Superior temporal gyrus (tissue), 1 donor: Measurements from ENCODE around the gene MTARC2.
"Not testable (repeated sequence)": the region's sequence is repeated elsewhere in the genome, so short reads cannot be mapped to it uniquely, and the experiment has no call there.

ENCODE experiments used
- DNase-seq: peaks from one replicate; pipeline ENCODE4 v3.0.0-alpha.2; 2016; ENCODE audit errors: extremely low spot score

Gene MTARC2

DNA sequence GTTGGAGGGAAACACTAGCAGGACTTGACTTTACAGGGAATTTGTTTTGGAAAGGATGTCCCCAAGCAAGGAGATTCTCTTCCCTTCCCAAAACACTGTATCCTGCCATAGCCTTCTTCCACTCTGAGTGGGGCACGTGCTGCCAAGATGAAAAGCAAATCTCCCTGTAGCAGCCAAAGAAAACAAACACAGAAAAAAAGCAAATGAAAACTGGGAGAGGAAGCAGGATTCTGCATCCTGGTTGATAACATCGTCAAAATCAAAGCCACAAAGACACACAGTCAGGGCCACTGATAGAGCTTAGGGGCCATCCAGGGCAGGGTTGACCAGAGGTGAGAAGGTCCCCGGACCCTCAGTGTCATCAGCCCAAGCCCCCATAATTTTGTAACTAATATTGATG, 16.0 kb upstream of the MTARC2 start:
- no peak for DNase-seq

DNA sequence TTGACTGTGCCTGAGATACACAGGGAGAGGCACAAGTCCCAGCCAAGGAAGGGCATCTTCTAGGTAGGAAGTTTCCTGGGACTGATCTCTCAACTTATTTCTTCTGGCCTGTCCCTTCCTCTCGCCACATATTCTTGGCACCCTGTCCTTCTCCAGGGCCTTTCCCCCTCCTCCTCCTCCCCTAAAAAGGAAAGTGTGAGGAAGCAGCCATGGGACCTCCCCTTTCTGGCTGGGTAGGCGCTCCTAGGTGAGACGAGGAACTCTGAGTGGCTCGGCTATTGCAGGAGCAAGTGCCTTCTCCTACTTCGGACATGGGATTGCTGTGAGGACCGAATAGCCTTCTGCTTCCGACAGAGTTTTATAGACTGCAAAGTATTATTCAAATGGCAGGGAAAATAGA, 15.5 kb upstream of the MTARC2 start:
- no peak for DNase-seq

DNA sequence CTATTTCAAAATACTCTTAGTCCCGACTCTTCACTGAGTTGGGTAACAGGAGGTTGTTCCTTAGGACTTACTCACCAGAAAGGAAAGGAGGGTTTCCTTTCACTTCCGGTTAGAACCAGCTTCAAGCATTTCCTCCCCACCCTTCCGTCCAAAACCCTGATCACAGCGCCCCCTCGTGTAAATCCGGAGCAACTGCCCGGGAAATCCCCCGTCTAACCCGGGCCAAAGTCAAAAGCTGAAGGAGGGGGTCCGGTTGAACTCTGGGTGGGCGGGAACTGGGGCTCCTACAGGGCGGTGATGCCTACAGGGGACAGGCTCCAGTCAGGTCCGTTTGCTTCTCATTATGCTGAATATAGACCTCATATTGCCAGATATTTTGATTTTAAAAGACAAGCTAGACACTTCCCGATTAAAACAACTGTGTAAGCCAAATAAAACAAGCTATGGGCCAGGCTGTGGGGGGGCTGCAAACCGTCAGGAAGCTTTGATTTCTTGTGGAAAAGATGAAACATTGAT, 15.0 kb upstream of the MTARC2 start:
- peak; percentile 71 for DNase-seq

DNA sequence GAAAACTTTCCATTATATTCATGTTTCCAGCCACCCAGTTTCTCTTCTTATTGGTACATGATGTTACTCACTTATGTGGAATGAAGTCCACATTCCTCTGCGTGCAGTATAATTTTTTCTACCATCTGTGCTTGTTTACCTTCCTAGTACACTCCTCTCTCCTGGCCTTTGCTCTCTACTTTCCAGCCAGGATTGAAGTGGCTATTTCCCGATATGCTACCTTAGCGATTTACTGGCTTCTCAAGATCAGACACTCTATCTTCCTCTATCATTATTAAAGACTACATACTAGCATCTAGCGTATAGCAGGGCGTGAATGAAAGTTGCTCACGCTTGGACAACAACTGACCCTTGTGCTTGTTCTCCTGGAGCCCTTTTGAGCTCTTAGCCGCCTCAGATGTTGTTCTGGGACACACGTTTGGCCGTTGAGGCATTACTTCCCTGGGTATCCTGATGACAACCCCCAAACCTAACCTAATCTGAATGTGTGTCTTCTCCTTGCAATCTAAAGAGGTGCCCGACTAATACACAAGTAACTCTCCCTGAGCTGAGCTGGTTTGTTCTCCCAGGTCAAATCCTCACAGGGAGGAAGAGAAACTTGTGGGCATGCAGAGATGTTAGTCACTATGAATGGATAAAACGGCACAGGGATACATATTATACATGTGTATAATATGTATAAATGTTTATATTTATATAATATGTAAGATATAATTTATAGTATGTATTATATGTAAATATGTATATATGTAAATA, 13.4 kb upstream of the MTARC2 start:
- no peak for DNase-seq

DNA sequence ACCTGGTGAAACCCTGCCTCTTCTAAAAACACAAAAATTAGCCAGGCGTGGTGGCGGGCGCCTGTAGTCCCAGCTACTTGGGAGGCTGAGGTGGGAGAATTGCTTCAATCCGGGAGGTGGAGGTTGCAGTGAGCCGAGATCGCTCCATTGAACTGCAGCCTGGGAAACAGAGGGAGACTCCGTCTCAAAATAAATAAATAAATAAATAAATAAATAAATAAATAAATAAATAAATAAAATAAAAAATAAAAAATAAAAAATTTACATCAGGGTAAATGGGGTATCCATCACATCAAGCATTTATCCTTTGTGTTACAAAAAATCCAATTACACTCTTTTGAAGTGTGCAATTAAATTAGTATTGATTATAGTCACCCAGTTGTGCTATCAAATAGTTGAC, 11.8 kb upstream of the MTARC2 start:
- DNase-seq, result not testable (repeated sequence)

DNA sequence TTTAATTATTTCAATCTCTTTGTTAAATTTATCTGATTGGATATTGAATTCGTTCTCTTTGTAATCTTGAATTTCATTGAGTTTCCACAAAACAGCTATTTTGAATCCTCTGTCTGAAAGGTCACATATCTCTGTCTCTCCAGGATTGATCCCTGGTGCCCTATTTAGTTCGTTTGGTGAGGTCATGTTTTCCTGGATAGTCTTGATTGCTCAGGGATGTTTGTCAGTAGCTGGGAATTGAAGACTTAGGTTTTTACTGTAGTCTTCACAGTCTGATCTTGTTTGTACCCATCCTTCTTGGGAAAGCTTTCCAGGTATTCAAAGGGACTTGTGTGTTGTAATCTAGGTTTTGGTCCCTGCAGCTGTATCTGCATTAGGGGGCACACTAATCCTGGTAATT, 6.8 kb upstream of the MTARC2 start:
- DNase-seq, result no peak

DNA sequence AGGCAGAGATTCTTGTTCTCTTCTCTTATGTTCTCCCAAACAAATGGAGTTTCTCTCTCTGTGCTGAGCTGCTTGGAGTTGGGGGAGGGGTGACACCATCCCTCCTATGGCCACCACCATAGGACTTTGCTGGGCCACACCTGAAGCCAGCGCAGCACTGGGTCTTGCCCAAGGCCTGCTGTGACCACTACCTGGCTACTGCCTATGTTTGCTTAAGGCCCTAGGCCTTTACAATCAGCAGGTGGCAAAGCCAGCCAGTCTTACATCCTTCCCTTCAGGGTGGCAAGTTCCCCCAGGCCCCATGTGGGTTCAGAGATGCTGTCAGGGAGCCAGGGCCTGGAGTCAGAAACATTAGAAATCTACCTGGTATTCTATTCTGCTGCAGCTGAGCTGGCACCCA, 6.3 kb upstream of the MTARC2 start:
- no peak for DNase-seq

DNA sequence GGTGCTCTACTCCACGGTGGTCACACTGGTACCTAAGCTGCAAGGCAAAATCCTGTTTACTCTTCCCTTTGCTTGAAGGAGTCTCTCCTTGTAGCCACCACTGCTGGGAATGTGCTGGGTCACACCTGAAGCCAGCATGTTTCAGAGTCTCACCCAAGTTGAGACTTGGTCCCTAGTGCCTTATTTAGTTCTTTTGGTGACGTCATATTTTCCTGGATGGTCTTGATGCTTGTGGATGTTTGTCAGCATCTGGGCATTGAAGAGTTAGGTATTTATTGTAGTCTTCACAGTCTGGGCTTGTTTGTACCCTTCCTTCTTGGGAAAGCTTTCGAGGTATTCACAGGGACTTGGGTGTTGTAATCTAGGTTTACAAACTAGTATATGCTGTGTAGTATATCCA, 5.6 kb upstream of the MTARC2 start:
- DNase-seq, result no peak

DNA sequence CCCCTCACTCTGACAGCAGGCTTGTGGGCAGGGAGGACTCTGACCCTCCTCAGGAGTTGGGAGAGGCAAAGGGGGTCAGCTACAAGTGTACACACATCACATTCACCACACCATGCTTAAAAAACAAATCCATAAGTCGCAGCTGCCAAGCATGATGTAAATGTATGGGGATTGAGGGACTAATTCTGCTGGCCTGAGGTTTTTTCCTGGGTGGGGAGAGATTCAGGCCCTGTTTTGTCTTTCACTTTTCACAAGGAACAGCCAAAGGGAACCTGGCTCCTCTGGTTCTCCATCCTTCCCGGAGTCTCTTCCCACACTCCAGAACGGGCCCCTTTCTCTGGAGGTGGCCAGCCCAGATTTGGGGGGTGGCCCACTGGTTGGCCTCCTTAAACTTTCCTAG, 1.3 kb upstream of the MTARC2 start:
- no peak for DNase-seq

DNA sequence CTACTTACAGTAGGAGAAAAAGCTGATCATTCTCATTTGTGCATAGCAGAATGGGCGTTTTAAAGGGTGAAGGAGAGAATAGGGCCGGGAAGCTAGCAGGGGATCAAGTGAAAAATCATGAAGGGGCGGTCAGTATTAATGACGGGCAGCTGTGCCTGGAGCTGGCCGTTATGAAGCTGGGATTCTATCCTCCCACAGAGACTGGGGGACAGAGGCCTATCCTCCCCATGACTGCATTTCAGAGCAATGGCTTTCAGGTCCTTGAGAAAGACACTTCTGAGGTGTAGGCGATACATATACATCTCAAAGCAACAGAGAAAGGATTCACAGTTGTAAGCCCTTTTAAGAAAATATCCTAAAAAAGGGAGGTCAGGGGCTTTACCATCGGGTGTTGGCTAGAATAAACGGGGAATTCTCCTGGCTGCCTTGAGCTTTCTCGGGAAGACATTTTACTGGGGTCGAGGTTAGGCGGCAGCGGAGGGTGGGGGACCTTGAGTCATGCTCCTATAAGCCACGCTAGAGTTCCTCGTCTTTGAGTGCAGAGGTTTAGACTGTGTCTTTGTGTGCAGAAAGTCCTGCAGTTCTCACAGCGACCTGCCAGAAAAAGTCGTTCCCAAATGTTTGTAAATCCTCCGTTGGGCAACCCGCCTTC, 559 bp upstream of the MTARC2 start:
- DNase-seq, result peak; percentile 32

DNA sequence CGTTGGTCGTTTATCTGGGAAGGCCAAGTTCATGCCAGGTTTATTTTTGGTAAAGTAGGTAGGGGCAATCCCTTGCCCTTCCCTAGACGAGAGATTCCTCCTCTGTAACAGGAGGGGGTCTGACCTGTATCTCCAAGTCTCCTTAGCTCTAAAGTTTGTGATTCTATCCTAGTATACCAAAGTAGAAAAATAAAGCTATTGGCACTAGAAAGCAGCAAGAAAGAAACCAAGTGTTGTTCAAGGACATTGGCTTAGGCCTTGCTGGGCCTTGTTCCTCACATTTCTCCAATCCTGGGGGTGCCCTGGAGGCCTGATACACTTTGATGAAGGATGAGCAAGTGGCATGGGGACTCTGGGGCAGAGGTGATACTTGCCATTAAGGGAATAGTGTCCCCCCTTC, 814 bp downstream of the MTARC2 start:
- DNase-seq, result peak; percentile 17

DNA sequence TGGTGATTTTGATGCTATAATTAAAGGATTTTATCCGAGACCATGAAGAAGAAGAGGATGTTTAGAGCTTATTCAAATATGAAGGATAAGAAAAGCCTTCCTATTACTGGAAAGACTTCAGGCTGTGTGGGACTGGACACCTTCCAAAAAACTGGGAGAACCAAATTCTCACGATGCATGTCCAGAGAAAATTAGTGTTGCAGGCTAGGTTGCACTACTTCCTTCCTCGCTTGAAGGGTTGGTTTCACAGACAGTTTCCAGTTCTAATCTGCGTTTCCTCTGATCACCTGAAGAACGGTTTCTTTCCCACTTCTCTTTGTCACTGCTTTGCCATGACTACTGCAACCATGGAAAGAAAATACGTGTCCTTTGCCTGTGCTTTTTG, 2.0 kb downstream of the MTARC2 start:
- peak; percentile 35 for DNase-seq

DNA sequence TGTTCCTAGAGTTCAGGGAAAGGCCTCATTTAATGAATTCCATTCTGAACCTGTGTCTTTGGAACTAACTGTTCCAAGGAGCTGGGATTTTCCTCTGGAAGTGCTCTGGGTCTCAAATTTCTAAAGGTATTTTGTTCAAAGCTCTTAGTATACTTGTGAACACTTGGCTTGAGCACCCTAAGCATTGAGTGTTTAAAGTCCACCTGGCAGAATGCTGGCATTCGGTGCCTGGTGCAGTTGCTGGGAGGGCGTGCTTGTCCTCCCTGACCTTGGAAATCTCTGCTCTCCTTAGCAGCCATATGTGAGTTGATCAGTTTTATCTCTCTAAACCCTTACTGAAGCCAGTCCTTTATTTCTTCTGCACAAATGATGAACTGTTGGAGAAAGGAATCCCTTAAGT, 3.0 kb downstream of the MTARC2 start:
- no peak for DNase-seq

DNA sequence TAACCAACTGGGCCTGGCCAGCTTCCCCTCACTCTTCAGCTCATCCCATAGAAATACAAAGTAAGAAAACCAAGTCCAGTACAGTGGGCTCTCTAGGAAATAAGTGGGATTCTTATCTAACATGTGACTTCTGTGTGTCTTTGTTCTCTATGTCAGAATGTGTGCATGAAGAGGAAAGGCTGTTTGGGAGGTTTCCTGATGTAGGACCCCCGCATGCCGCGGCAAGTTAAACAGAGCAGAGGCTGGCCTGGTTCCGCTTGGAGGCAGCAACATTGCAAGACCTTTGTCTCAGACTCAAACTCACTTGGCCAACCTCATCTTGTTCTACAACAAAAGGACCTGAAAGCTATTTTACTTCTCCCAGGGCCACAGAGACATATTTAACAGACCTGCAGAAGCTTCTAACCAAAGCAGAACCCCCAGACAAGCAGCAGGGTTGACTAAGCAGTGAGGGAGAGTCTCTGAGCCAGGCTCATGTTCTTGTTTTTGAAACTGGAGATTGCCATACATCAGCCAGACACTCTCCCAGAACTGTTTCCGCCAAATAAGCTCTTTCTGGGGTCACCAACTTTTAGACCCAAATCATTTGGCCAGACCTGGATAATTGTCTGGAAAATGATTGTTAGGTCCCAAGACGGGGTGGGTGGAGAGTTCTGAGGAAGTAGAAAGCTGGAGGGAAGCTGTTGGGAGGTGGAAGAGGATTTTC, 6.2 kb downstream of the MTARC2 start:
- no peak for DNase-seq

DNA sequence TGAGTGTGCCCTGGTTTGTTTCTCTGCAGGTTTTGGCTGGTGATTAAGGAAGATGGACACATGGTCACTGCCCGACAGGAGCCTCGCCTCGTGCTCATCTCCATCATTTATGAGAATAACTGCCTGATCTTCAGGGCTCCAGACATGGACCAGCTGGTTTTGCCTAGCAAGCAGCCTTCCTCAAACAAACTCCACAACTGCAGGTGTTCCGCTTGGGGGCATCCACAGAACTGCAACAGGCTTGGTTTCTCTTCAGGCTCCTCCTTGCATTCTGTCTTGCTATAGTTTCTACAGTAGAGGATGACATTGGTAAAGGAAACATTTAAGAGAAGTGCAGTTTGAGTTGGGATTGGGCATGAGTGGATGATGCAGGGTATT, 6.8 kb downstream of the MTARC2 start:
- no peak for DNase-seq

DNA sequence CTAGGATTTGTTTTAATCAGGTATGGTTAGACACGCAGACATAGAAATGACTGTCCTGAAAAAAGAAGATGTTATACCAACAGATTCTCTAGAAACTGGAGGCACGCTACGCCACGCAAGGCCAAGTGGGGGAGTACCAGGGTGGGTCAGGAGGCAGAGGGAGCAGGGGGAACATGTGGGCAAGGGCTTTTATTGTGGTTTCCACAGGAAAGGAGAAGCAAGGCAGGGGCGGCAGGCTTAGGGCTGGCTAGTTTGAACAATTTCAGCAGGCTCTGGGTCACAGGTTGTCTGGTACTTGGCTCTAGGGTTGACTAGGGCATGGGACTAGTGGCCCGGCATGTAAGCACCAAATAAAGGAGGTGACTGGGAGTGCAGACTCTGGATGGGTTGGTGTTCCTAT, 7.2 kb downstream of the MTARC2 start:
- DNase-seq, result no peak

DNA sequence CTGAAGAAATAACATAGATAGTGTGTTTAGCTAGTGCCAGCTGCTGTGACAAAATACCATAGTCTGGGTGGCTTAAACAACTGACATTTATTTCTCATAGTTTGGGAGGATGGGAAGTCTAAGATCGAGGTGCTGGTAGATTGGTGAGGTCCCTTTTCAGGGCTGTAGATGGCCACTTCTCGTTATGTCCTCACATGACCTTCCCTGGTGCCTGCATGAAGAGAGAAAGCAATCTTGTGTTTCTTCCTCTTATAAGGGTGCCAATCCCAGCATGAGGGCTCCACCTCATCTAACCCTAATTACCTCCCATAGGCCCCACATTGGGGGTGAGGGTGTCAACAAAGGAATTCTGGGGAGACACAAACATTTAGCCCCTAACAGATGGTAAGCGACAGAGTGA, 9.3 kb downstream of the MTARC2 start:
- no peak for DNase-seq

DNA sequence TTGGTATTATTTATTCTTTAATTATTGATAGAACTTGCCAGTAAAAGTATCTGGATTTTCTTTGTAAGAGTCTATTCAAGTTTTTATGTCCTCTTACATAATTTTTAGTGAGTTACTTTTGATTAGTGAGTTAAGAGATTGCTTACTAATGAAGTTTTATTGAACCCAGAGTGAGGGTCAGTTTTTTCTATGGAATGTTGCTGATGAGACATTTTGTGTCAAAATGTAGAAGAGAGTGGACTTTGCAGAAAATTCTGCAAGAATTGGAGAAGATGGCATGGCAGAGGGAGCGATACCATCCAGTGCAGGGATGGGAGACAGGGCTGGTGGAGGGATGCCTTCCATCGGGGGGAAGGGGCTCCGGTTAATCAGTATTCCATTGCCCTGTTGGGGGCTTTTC, 11.0 kb downstream of the MTARC2 start:
- no peak for DNase-seq

DNA sequence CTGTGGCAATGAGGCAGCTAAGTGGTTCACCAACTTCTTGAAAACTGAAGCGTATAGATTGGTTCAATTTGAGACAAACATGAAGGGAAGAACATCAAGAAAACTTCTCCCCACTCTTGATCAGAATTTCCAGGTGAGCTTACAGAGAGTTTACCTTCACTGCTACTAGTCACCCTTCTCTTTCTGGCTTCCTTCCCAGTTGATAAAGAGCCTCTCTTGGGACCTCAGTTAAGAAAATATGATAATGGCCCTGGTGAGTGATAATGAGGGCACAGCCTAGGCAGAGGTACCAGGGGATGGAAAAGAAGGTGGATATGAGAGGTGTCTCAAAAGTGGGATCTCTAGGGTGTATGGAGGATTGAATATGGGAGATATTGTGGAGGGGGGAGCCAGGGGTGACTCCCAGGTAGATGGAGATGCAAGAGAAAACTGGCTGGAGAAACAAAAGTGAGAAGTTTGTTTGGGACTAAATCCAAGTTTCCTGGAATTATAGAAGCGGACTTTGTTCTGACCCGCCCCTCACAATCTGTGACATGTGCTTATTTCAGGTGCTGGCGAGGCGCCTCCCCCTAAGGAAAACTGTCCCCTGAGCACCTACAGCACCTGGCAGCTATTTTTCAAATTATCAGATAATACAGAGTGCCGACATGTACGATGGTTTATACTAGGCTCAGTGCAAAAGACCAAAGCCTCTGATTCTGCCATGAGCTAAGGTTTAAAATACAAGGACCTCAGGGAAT, 13.7 kb downstream of the MTARC2 start:
- DNase-seq, result no peak

DNA sequence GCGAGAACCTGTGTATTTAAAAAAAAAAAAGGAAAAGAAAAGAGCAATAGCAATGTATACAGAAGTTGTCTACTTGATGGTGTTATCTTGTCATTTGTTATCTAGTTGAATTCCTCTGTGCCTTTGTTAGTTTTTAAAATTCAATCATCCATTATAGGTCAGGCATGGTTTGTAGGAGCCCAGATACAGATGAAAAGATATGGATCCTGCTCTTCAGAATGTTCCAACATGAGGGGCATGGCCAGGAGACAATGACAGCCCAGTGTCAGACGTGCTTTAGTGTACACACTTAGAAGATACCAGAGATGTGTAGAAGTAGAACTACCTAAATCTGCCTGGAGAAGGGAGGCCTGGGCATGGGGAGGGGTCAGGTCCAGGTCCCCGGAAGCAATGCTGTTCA, 16.6 kb downstream of the MTARC2 start:
- no peak for DNase-seq

DNA sequence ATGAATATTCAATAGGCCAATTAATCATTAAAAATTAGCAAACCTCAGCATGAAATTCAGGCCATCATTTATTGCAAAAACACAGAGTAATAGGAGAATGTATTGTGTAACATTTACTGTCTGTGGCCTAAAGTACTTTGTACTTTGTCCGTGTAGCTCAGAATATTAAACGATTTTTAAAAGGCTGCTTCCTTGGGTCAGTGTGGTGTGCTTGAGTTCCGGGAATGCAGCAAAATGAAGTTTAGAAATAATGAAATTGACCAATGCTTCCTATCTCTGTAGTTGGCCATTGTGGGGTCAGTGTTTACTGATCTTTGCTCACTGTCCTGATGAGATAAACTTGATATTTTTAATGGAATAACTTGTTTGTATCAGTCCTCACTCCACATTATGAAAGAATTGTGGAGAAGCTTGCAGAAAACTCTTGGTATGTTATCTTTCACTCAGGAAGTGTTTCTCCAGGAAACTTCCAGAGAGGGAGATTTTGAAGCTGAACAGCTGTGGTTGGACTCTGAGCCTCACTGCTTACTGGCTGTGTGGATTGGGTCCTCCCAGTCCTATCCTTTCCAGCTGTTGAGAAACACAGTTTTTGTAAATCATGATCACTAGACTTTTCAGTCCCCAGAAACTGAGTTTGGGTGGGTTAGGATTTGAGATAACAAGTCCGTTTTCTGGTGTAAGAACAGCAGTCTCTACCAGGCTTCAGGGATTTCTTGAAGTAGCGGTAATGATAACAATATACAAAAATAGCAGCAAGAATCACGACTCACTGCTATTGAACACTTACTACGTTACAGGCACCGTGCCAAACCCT, 19.4 kb downstream of the MTARC2 start:
- DNase-seq, result no peak
